Neural progenitor cell (in vitro differentiated cells): Measurements from ENCODE around the gene TASOR. TPM values are rescaled to one million over a fixed set of nuclear protein-coding genes. Genes with fewer than 3 reads are reported as not detected.

Experiments
- DNase-seq: peaks from one replicate; pipeline ENCODE4 v3.0.0-alpha.2; 2016; ENCODE audit warnings: low spot score
- H2AFZ ChIP-seq: fragments of 200-600 bp; sonication (generic); replicated peaks from 2 replicates; pipeline ENCODE4 v1.6.1; 2016; ENCODE audit warnings: antibody characterized with exemption
- H3F3A ChIP-seq: fragments of 200-600 bp; sonication (generic); 2 replicates; pipeline ENCODE4 v1.6.1; 2016; ENCODE audit warnings: antibody characterized with exemption, low read depth
- H3K27ac ChIP-seq: fragments of 200-600 bp; sonication (generic); 2 replicates; pipeline ENCODE4 v1.5.1; 2016; ENCODE audit warnings: mild to moderate bottlenecking
- H3K27me3 ChIP-seq: fragments of 200-600 bp; sonication (generic); 2 replicates; pipeline ENCODE4 v1.6.1; 2016; ENCODE audit warnings: mild to moderate bottlenecking, moderate library complexity
- H3K36me3 ChIP-seq: fragments of 200-600 bp; sonication (generic); 2 replicates; pipeline ENCODE4 v1.5.1; 2016
- H3K4me1 ChIP-seq: fragments of 200-600 bp; sonication (generic); 2 replicates; pipeline ENCODE4 v1.6.1; 2016; ENCODE audit warnings: mixed run types
- H3K4me2 ChIP-seq: fragments of 200-600 bp; sonication (generic); 2 replicates; pipeline ENCODE4 v1.6.1; 2016
- H3K4me3 ChIP-seq: fragments of 200-600 bp; sonication (generic); 2 replicates; pipeline ENCODE4 v1.5.1; 2016
- H3K79me2 ChIP-seq: fragments of 200-600 bp; sonication (generic); 2 replicates; pipeline ENCODE4 v1.6.1; 2016; ENCODE audit warnings: low read depth
- H3K9ac ChIP-seq: fragments of 200-600 bp; sonication (generic); 2 replicates; pipeline ENCODE4 v1.6.1; 2016
- H3K9me3 ChIP-seq: fragments of 200-600 bp; sonication (generic); 2 replicates; pipeline ENCODE4 v1.5.1; 2016; ENCODE audit warnings: low read depth
- H4K20me1 ChIP-seq: fragments of 200-600 bp; sonication (generic); 2 replicates; pipeline ENCODE4 v1.6.1; 2016; ENCODE audit warnings: low read depth
- H3K27ac Mint-ChIP-seq: 3 replicates; pipeline ENCODE4 v1.8.0; 2021; ENCODE audit warnings: mixed read lengths
- H3K27me3 Mint-ChIP-seq: 2 replicates; pipeline ENCODE4 v1.8.0; 2022; ENCODE audit warnings: low read depth, mild to moderate bottlenecking, inconsistent platforms, moderate library complexity, mixed read lengths; ENCODE audit not compliant: insufficient read depth
- H3K36me3 Mint-ChIP-seq: 3 replicates; pipeline ENCODE4 v1.8.0; 2021; ENCODE audit warnings: mixed read lengths
- H3K4me1 Mint-ChIP-seq: 3 replicates; pipeline ENCODE4 v1.8.0; 2021; ENCODE audit warnings: mixed read lengths
- H3K4me3 Mint-ChIP-seq: 3 replicates; pipeline ENCODE4 v1.8.0; 2021; ENCODE audit warnings: mild to moderate bottlenecking, moderate library complexity, mixed read lengths
- H3K9me3 Mint-ChIP-seq: 3 replicates; pipeline ENCODE4 v1.8.0; 2020; ENCODE audit warnings: mixed read lengths
- EZH2 ChIP-seq: fragments of 200-600 bp; sonication (generic); IDR thresholded peaks from 2 replicates; pipeline ENCODE4 v1.6.1; 2017; ENCODE audit warnings: antibody characterized with exemption, mild to moderate bottlenecking, moderate library complexity
- EZH2phosphoT487 ChIP-seq: fragments of 200-600 bp; sonication (generic); IDR thresholded peaks from 2 replicates; pipeline ENCODE4 v1.6.1; 2017; ENCODE audit warnings: antibody characterized with exemption
- total RNA-seq: library from RNA; depleted of rRNA; stranded (reverse); fragments of >200 nt; gene quantifications from 2 replicates; pipeline ENCODE4 v1.2.3, GENCODE V29; 2015; ENCODE audit warnings: low replicate concordance
- TF ChIP-seq, protein P1 (sequence below): fragments of 200-600 bp; sonication (generic); IDR thresholded peaks from 2 replicates; pipeline ENCODE4 v1.5.1; 2017; ENCODE audit warnings: antibody characterized with exemption, mild to moderate bottlenecking

The TASOR gene
- total RNA-seq, 1 donor from 2014 or later, result 141 TPM

DNA sequence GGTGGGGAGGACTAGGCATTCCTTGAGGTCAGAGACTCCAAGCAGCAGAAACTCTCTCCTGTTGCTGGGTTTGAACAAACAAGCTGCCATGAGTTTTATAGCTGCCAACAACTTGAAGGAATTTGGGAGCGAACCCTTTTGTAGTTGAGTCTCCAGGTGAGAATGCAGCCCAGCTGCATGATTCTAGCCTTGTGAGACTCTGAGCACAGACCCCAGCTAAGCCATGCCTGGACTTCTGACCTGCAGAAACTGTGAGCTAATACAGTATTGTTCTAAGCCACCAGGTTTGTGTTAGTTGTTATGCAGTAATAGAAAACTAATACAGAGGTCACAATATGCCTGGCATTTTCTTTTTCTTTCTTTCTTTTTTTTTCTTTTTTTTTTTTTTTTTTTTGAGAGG lies 6.2 kb upstream of the TASOR start:
- Histone ChIP-seq H3K79me2 (no peaks in the 10 kb centered on the region), H3K9ac (no peak overlapping the region), H2AFZ (no peak overlapping the region), H3K9me3 (peaks cover under 1% of the 10 kb centered on the region), H3K36me3 (no peaks in the 10 kb centered on the region), H4K20me1 (no peaks in the 10 kb centered on the region), H3K4me1 (no peaks in the 10 kb centered on the region), H3K27ac (no peak overlapping the region), H3K27me3 (no peaks in the 10 kb centered on the region), H3K4me2 (no peak overlapping the region), H3K4me3 (no peak overlapping the region), H3F3A (no peaks in the 10 kb centered on the region)
- Mint-ChIP-seq H3K4me1 (no peaks in the 10 kb centered on the region), H3K4me3 (no peak overlapping the region), H3K27me3 (no peaks in the 10 kb centered on the region), H3K36me3 (peaks cover 3% of the 10 kb centered on the region), H3K9me3 (no peaks in the 10 kb centered on the region), H3K27ac (no peak overlapping the region)
- TF ChIP-seq EZH2phosphoT487 (no peak), EZH2 (no peak)
- TF ChIP-seq, protein P1, sequence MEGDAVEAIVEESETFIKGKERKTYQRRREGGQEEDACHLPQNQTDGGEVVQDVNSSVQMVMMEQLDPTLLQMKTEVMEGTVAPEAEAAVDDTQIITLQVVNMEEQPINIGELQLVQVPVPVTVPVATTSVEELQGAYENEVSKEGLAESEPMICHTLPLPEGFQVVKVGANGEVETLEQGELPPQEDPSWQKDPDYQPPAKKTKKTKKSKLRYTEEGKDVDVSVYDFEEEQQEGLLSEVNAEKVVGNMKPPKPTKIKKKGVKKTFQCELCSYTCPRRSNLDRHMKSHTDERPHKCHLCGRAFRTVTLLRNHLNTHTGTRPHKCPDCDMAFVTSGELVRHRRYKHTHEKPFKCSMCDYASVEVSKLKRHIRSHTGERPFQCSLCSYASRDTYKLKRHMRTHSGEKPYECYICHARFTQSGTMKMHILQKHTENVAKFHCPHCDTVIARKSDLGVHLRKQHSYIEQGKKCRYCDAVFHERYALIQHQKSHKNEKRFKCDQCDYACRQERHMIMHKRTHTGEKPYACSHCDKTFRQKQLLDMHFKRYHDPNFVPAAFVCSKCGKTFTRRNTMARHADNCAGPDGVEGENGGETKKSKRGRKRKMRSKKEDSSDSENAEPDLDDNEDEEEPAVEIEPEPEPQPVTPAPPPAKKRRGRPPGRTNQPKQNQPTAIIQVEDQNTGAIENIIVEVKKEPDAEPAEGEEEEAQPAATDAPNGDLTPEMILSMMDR, result no peak
- no peak for DNase-seq

DNA sequence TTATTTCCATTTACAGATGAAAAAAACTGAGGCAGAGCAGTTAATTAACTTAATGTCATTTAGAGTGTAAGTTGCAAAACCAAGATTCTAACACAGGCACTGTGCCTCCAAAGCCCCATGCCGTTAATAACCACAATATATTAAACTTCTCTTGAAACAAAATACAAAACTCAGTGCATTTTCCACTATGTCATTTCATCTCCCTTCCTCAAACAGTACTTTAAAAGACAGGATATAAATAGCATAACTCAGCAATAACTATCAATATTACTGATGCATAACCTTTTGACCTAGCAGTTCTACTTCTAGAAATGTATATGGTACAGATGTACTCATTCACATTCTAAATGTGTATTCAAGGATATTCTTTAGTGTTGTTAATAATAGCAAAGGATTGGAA lies 5.1 kb upstream of the TASOR start:
- H3K4me3 ChIP-seq, result no peak overlapping the region
- no peak overlapping the region for H3K27ac Mint-ChIP-seq
- no peaks in the 10 kb centered on the region for H3K36me3 ChIP-seq
- H3K4me1 Mint-ChIP-seq, result no peaks in the 10 kb centered on the region
- H3K27me3 ChIP-seq, result peaks cover 7% of the 10 kb centered on the region
- H3K4me1 ChIP-seq, result no peaks in the 10 kb centered on the region
- peaks cover 11% of the 10 kb centered on the region for H3K36me3 Mint-ChIP-seq
- H3K4me2 ChIP-seq, result no peak overlapping the region
- H3K9ac ChIP-seq, result no peak overlapping the region
- H3K27ac ChIP-seq, result no peak overlapping the region
- H3F3A ChIP-seq, result peaks cover 10% of the 10 kb centered on the region
- TF ChIP-seq EZH2phosphoT487 (no peak), EZH2 (no peak)
- TF ChIP-seq, protein P1, result no peak
- H3K9me3 Mint-ChIP-seq, result peaks cover 9% of the 10 kb centered on the region
- H3K9me3 ChIP-seq, result peaks cover 10% of the 10 kb centered on the region
- no peaks in the 10 kb centered on the region for H3K27me3 Mint-ChIP-seq
- no peak overlapping the region for H2AFZ ChIP-seq
- no peaks in the 10 kb centered on the region for H4K20me1 ChIP-seq
- DNase-seq, result no peak
- no peaks in the 10 kb centered on the region for H3K79me2 ChIP-seq
- H3K4me3 Mint-ChIP-seq, result no peak overlapping the region

DNA sequence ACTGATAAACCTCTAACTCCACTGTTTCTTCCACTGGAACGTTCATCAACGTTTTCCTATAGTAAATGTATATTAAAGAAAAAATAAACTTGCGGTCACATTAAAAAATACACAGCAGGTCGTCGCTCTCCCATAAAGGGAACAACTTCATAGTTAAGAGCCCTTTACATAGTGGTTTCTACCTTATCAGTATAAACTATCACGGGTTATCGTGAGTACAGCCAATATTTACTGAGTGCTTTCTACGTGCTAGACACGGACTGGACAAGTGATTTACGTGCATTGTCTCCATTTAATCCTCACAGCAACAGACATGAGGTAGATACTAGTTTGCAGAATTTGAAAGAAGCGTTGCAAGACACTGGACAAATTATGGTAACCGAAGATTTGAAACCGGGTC lies 964 bp upstream of the TASOR start:
- Mint-ChIP-seq H3K9me3 (peaks cover 29% of the 10 kb centered on the region), H3K4me3 (peak overlapping the region; percentile 86), H3K4me1 (peaks cover 14% of the 10 kb centered on the region), H3K27me3 (no peaks in the 10 kb centered on the region), H3K27ac (no peak overlapping the region), H3K36me3 (peaks cover 33% of the 10 kb centered on the region)
- Histone ChIP-seq H3K79me2 (peaks cover 35% of the 10 kb centered on the region), H3K9ac (no peak overlapping the region), H3K36me3 (peaks cover 6% of the 10 kb centered on the region), H2AFZ (no peak overlapping the region), H4K20me1 (peaks cover 25% of the 10 kb centered on the region), H3K4me2 (no peak overlapping the region), H3K4me3 (no peak overlapping the region), H3K27me3 (peaks cover 7% of the 10 kb centered on the region), H3F3A (peaks cover 18% of the 10 kb centered on the region), H3K4me1 (peaks cover 27% of the 10 kb centered on the region), H3K27ac (no peak overlapping the region), H3K9me3 (peaks cover 10% of the 10 kb centered on the region)
- TF ChIP-seq EZH2phosphoT487, result no peak
- no peak for TF ChIP-seq EZH2
- TF ChIP-seq, protein P1, result no peak
- no peak for DNase-seq
